Stimulated activated CD8-positive, alpha-beta memory T cell treated with anti-CD3 and anti-CD28 coated beads, Interleukin-7, amount 100 ng/mL, for 48 hours (primary cell): ENCODE results near the gene MMP25.
"Not testable (repeated sequence)": the region's sequence is repeated elsewhere in the genome, so short reads cannot be mapped to it uniquely, and the experiment has no call there.

Experiments
- DNase-seq, 2 donors: peaks; one replicate each; pipeline ENCODE4 v3.0.0-alpha.2; 2020; ENCODE audit warnings: low read depth in 1 of 2; ENCODE audit errors: extremely low read depth in 1 of 2

The MMP25 gene

GRCh38 chr16:3054965-3055733 lies 8.8 kb downstream of the MMP25 start:
- DNase-seq: no peak

DNA sequence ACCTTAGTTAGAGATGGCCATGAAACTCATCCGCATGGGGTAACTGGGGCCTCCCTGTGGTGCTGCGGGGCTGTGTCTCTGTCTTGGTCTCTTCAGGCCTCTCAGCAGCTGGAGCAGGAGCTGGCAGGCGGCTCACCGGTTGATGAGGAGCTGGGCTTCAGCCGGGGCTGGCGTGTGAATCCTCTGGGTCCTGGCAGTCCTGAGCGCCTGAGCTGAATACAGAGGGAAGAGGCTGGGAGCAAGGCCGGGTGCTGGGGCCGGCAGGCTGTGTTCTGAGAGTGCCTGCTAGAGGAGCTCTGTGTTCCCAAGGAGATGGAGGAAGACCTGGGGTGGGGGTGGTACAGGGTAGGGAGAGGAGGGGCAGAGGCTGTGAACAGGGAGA lies 9.4 kb downstream of the MMP25 start:
- DNase-seq: not testable (repeated sequence)

GRCh38 chr16:3056336-3057180 lies 10.2 kb downstream of the MMP25 start:
- no peak for DNase-seq

DNA sequence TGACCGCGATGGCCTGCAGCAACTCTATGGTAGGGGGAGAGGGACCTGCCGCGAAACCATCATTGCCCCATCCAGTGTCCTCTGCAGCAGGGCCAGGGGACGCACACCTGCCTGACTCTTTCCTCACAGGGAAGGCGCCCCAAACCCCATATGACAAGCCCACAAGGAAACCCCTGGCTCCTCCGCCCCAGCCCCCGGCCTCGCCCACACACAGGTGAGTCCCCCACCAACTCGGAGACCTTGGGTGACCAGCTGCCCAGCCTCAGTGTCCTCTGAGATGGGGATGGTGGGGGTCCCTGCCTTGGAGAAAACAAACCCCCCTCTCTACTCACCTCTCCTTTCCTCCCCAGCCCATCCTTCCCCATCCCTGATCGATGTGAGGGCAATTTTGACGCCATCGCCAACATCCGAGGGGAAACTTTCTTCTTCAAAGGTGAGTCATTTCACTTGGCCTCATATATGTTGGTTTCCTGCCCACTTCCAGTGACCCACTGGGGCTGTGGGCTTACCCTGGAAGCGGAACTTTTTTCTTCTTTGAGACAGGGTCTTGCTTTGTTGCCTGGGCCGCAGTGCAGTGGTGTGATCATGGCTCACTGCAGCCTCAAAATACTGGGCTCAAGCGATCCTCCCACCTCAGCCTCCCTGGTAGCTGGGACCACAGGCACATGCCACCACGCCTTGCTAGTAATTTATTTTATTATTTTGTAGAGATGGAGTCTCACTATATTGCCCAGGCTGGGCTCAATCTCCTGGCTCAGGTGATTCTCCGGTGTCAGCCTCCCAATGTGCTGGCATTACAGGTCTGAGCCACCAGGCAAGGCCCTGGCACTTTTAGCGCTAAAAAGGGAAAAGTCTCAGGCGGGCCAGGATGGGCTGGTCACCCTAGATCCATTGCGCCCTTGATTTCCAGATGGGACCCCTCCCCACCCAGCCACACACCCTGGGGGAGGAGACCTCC lies 11.1 kb downstream of the MMP25 start:
- DNase-seq: no peak

DNA sequence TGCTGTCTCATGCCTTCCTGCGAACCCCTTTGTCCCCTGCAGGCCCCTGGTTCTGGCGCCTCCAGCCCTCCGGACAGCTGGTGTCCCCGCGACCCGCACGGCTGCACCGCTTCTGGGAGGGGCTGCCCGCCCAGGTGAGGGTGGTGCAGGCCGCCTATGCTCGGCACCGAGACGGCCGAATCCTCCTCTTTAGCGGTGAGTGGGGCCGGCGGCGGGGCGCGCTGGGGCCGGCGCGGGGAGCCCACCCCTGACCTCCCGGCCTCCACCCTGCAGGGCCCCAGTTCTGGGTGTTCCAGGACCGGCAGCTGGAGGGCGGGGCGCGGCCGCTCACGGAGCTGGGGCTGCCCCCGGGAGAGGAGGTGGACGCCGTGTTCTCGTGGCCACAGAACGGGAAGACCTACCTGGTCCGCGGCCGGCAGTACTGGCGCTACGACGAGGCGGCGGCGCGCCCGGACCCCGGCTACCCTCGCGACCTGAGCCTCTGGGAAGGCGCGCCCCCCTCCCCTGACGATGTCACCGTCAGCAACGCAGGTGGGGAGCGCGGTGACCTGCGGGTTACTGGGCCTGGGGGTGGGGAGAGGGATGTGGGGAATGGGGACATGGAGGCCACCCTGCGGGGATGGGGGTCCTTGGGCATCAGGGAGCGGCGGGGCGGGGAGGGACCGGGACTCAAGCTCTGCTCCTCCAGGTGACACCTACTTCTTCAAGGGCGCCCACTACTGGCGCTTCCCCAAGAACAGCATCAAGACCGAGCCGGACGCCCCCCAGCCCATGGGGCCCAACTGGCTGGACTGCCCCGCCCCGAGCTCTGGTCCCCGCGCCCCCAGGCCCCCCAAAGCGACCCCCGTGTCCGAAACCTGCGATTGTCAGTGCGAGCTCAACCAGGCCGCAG lies 12.0 kb downstream of the MMP25 start:
- DNase-seq: no peak

DNA sequence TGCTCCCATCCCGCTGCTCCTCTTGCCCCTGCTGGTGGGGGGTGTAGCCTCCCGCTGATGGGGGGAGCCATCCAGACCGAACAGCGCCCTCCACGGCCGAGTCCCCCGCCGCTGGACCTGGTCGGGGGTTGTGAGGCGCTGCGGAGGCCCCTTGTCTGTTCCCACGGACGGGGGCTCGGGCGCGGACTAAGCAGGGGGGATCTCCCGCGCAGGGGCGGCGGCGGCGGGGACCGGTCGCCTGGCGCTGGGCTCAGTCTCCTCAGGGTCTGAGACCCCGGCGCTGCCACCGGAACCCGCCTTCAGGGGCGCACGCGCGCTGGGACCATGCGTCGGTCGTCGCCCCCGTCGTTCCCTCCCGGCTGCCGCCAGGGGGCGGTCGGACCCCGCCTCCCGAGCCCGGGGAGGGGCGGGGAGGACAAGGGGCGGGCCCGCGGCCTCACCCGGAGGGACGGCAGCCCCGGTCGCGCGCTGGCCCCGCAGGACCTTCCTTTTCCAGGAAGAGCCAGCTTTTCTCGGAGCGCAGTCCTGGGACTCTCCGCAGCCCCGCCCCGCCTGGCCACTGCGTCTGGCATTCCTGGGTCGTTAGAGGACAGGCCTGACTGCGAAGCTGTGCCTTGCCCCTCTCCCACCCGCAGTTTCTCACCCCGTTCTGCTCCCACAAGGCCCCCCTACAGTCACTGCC lies 12.8 kb downstream of the MMP25 start:
- DNase-seq: peak; percentile 77 to 82

DNA sequence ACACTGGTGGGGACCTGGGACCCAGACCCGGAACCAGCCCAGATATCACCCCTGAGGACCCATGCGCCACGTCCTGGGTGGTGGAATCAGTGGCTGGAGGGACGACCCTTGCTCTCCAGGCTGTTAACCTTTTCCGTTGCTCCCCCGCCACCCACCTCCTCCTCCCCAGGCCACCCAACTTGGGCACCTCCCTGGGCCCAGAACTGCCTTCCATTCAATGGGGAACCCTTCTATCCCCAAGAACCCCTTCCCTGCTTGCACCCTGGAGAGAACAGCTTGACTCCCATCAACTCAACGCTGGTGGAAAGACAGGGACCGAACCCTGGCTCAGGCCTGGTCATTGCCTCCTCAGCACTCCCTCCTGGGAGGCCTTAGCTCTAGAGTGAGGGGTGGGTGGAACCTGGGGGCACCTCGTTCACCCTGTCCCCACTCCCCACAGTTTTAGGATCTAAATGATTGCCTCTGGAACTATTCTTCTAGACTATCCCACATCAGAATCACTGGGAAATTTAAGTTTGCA lies 13.4 kb downstream of the MMP25 start:
- DNase-seq: no peak

DNA sequence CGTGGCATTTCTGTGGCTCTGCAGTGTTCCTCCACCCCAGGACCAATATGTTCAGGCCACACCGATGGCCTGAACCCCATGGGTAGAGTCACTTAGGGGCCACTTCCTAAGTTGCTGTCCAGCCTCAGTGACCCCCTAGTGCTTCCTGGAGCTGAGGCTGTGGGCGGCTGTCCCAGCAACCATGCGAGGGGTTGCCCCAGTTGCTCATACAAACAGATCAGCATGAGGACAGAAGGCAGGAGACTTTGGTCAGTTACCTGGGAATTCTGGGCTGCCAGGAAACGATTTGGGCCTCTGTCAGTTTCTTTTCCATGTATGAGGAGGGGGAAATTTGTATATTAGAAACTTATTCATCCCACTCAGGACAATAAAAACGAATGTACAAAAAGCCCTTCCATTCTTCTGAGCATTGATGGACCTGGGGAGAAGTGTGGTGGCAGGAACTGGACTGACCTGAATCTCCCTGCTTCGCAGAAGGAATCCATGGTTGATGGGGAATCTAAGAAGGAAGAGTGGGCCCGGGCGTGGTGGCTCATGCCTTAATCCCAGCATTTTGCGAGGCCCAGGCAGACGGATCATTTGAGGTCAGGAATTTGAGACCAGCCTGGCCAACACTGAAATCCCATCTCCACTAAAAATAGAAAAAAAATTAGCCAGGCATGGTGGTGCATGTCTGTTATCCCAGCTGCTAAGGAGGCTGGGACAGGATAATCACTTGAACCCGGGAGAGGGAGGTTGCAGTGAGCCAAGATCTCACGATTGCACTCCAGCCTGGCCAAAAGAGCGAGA lies 14.2 kb downstream of the MMP25 start:
- DNase-seq: no peak

DNA sequence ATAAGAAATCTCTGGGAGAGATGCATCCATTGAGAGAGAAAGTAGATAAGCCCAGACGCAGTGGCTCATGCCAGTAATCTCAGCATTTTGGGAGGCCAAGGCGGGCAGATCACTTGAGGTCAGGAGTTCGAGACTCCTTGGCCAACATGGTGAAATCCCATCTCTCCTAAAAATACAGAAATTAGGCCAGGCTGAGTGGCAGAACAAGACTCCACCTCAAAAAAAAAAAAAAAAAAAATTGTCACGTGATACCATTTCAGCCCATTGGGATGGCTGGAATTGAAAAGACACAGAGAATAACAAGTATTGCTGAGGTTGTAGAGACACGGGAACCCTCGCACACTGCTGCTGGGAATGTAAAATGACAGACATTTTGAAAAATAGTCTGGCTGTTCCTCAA lies 16.2 kb downstream of the MMP25 start:
- no peak for DNase-seq

GRCh38 chr16:3063625-3064386 lies 17.4 kb downstream of the MMP25 start:
- no peak for DNase-seq

- DNase-seq: peak in 1 of 2 donors; percentile 73
Observed at GRCh38 chr16:3065069-3065741, 18.8 kb downstream of the MMP25 start, which contains the start of gene IL32. Gene IL32, plus strand, starts transcription at chr16:3065640. Its CDS starts 172 bp downstream, at chr16:3065812.

GRCh38 chr16:3065742-3066439 lies 19.5 kb downstream of the MMP25 start:
- no peak for DNase-seq

- DNase-seq: no peak
Observed at GRCh38 chr16:3066440-3066748, 20.0 kb downstream of the MMP25 start.

- no peak for DNase-seq
Observed at GRCh38 chr16:3068487-3068886, 22.1 kb downstream of the MMP25 start.

GRCh38 chr16:3069146-3069545 lies 22.8 kb downstream of the MMP25 start:
- DNase-seq: not testable (repeated sequence)

DNA sequence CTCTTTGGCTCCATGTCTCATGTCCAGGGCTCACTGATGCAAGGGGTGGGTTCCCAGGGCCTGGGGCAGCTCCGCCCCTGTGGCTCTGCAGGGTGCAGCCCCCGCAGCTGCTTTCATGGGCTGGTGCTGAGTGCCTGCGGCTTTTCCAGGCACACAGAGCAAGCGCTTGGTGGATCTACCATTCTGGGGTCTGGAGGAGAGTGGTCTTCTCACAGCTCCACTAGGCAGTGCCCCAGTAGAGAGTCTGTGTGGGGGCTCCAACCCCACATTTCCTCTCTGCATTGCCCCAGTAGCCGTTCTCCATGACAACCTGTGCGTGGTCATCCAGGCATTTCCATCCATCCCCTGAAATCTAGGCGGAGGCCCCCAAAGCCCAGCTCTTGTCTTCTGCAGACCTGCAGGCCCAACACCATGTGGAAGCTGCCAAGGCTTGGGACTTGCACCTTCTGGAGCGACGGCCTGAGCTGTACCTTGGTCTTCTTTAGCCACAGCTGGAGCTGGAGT lies 24.3 kb downstream of the MMP25 start:
- no peak for DNase-seq
